Activated CD8-positive, alpha-beta T cell treated with anti-CD3 and anti-CD28 coated beads for 36 hours (primary cell): ENCODE data around the gene SHROOM3. TPM values are rescaled to one million over a fixed set of nuclear protein-coding genes. Genes with fewer than 3 reads are reported as not detected.

ENCODE experiments used
- ATAC-seq: fragments of 200-7000 bp; cut with Tn5 transposase; one replicate; pipeline ENCODE4 v1.10.0; 2021; ENCODE audit warnings: mild to moderate bottlenecking, moderate library complexity
- CTCF ChIA-PET: fragments of 350-600 bp; sonication (Branson Sonifier 250); formaldehyde crosslinking; loops from one replicate; lab custom pipeline; 2021; ENCODE audit warnings: antibody characterized with exemption; lab: Charles Lee
- POLR2A ChIA-PET: fragments of 350-600 bp; sonication (Branson Sonifier 250); formaldehyde crosslinking; loops from one replicate; lab custom pipeline; 2021; ENCODE audit warnings: antibody characterized with exemption; lab: Charles Lee
- DNase-seq: peaks from one replicate; pipeline ENCODE4 v3.0.0-alpha.2; 2020
- H3K27ac Mint-ChIP-seq: one replicate; pipeline ENCODE4 v1.8.0; 2021; ENCODE audit warnings: mild to moderate bottlenecking, mixed read lengths
- H3K27me3 Mint-ChIP-seq: one replicate; pipeline ENCODE4 v1.8.0; 2021; ENCODE audit warnings: mixed read lengths
- H3K36me3 Mint-ChIP-seq: one replicate; pipeline ENCODE4 v1.8.0; 2021; ENCODE audit warnings: low read depth, mixed read lengths
- H3K4me1 Mint-ChIP-seq: one replicate; pipeline ENCODE4 v1.8.0; 2021; ENCODE audit warnings: low read depth, mixed read lengths
- H3K4me3 Mint-ChIP-seq: one replicate; pipeline ENCODE4 v1.8.0; 2021; ENCODE audit warnings: mild to moderate bottlenecking, moderate library complexity, mixed read lengths
- H3K9me3 Mint-ChIP-seq: one replicate; pipeline ENCODE4 v1.8.0; 2021; ENCODE audit warnings: mixed read lengths
- CTCF ChIP-seq: fragments of 200-600 bp; IDR thresholded peaks from one replicate; pipeline ENCODE4 v1.8.0; 2022; ENCODE audit warnings: antibody characterized with exemption, mild to moderate bottlenecking
- intact Hi-C: fragments of 100-400 bp; cut with micrococcal nuclease; formaldehyde crosslinking; loops from one replicate; pipeline ENCODE4 v1.10.0; 2022
- total RNA-seq, 2 experiments: library from RNA; stranded (reverse); gene quantifications; one replicate each; pipeline ENCODE4 v1.2.3, GENCODE V29; 2021

Gene SHROOM3
- total RNA-seq, 2 experiments from 2014 or later = not detected

GRCh38 chr4:76659103-76659490, 224.1 kb downstream of the SHROOM3 start:
- Mint-ChIP-seq H3K4me3 (no peak overlapping the region), H3K4me1 (no peaks in the 10 kb centered on the region), H3K9me3 (no peaks in the 10 kb centered on the region), H3K27ac (no peak overlapping the region), H3K36me3 (no peaks in the 10 kb centered on the region), H3K27me3 (no peaks in the 10 kb centered on the region)
- no peak for DNase-seq
- TF ChIP-seq CTCF = no peak
- ATAC-seq = no peak
- ChIA-PET CTCF (no interaction called here), POLR2A (no interaction called here)
- intact Hi-C loops = no loop called here

- no peak overlapping the region for H3K27ac Mint-ChIP-seq
- intact Hi-C loops = no loop called here
- H3K9me3 Mint-ChIP-seq = no peaks in the 10 kb centered on the region
- H3K27me3 Mint-ChIP-seq = no peaks in the 10 kb centered on the region
- no peaks in the 10 kb centered on the region for H3K4me1 Mint-ChIP-seq
- ATAC-seq (no peak), DNase-seq (no peak)
- no peak overlapping the region for H3K4me3 Mint-ChIP-seq
- no peak for TF ChIP-seq CTCF
- ChIA-PET POLR2A (interaction anchor here (0.6 kb wide), 1 partner anchor 737 kb away, joined by 6 read pairs; no protein-coding TSS in a partner anchor), CTCF (no interaction called here)
- no peaks in the 10 kb centered on the region for H3K36me3 Mint-ChIP-seq
These were observed 228.8 kb downstream of the SHROOM3 start for GRCh38 chr4:76663824-76664223.

- Mint-ChIP-seq H3K27me3 (no peaks in the 10 kb centered on the region), H3K4me1 (no peaks in the 10 kb centered on the region), H3K4me3 (no peak overlapping the region), H3K9me3 (no peaks in the 10 kb centered on the region), H3K36me3 (no peaks in the 10 kb centered on the region), H3K27ac (no peak overlapping the region)
- DNase-seq (no peak), ATAC-seq (no peak)
- CTCF ChIA-PET = no interaction called here
- intact Hi-C loops = no loop called here
- no peak for TF ChIP-seq CTCF
- POLR2A ChIA-PET = interaction anchor here (0.7 to 1.0 kb wide), 2 partner anchors 39 to 120 kb away, joined by 3 to 4 read pairs; no protein-coding TSS in a partner anchor
These were observed 230.1 kb downstream of the SHROOM3 start for GRCh38 chr4:76665153-76665552.

- DNase-seq = no peak
- intact Hi-C loops = no loop called here
- TF ChIP-seq CTCF = no peak
- Mint-ChIP-seq H3K27ac (no peak overlapping the region), H3K4me1 (no peaks in the 10 kb centered on the region), H3K4me3 (no peak overlapping the region), H3K36me3 (no peaks in the 10 kb centered on the region), H3K27me3 (no peaks in the 10 kb centered on the region), H3K9me3 (no peaks in the 10 kb centered on the region)
- POLR2A ChIA-PET = interaction anchor here (0.6 to 1.0 kb wide), 3 partner anchors 38 to 606 kb away, joined by 3 to 4 read pairs (median 3); no protein-coding TSS in a partner anchor
- no peak for ATAC-seq
- CTCF ChIA-PET = no interaction called here
These were observed 230.7 kb downstream of the SHROOM3 start for GRCh38 chr4:76665721-76666120.

- no peak for TF ChIP-seq CTCF
- H3K27ac Mint-ChIP-seq = no peak overlapping the region
- DNase-seq (no peak), ATAC-seq (peak; percentile 27)
- ChIA-PET CTCF (no interaction called here), POLR2A (no interaction called here)
- no peak overlapping the region for H3K4me3 Mint-ChIP-seq
- H3K4me1 Mint-ChIP-seq = no peaks in the 10 kb centered on the region
- no peaks in the 10 kb centered on the region for H3K9me3 Mint-ChIP-seq
- no peaks in the 10 kb centered on the region for H3K36me3 Mint-ChIP-seq
- intact Hi-C loops = no loop called here
- H3K27me3 Mint-ChIP-seq = no peaks in the 10 kb centered on the region
These were observed 232.0 kb downstream of the SHROOM3 start for GRCh38 chr4:76666944-76667532.
